ENCODE data around the gene ORAI3.

The ORAI3 gene

DNA sequence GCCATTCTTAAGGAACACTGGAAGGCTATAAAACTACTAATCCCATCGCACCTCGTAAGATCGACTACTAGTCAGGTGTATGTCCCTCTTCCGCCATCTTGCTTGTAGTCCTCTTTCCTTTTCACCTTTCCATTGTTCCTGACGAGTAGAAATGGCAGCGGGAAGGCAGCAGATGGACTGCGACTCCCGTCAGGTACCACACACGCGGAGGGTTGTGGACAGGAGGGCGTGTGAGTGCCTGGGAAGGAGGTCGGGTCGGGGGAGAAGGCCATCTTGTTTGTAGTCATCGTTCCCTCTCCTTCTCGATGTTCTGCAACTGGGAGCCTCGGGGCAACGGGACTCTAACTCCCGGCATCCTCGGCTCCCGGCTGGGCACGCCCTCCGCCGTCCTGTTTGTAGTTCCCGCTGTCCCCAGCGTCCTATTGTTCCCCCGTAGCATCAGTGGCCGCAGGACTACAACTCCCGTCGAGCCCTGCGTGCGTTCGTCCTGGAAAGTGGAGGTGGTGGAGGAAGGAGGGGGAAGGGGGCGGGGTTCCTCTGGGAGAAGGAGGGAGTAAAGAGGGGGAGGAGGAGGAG lies 25.8 kb upstream of the ORAI3 start:
- peak; percentile 99 for DNase-seq
- H3K9me3 ChIP-seq: no peaks in the 10 kb centered on the region
- peaks cover 3% of the 10 kb centered on the region; the same call in 1 of the 2 replicates for H3K4me1 ChIP-seq
- no peaks in the 10 kb centered on the region for H3K27me3 ChIP-seq
- no peaks in the 10 kb centered on the region for H3K36me3 ChIP-seq
- H3K4me3 ChIP-seq (ENCODE audit: low read depth, low read length): peak overlapping the region; percentile 99
- TF ChIP-seq, protein P1, sequence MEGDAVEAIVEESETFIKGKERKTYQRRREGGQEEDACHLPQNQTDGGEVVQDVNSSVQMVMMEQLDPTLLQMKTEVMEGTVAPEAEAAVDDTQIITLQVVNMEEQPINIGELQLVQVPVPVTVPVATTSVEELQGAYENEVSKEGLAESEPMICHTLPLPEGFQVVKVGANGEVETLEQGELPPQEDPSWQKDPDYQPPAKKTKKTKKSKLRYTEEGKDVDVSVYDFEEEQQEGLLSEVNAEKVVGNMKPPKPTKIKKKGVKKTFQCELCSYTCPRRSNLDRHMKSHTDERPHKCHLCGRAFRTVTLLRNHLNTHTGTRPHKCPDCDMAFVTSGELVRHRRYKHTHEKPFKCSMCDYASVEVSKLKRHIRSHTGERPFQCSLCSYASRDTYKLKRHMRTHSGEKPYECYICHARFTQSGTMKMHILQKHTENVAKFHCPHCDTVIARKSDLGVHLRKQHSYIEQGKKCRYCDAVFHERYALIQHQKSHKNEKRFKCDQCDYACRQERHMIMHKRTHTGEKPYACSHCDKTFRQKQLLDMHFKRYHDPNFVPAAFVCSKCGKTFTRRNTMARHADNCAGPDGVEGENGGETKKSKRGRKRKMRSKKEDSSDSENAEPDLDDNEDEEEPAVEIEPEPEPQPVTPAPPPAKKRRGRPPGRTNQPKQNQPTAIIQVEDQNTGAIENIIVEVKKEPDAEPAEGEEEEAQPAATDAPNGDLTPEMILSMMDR (IDR thresholded peaks at IDR 0.05; ENCODE audit: low read depth, low read length): no peak

- no peaks in the 10 kb centered on the region for H3K9me3 ChIP-seq
- H3K4me1 ChIP-seq: peaks cover 3% of the 10 kb centered on the region; the same call in 1 of the 2 replicates
Observed at GRCh38 chr16:30923554-30924075, 25.3 kb upstream of the ORAI3 start, which contains the start of gene FBXL19. Gene FBXL19 (plus strand): TSS chr16:30923572. CDS start chr16:30925755, 2,183 bp downstream.

GRCh38 chr16:30924076-30924912 lies 24.6 kb upstream of the ORAI3 start:
- H3K27me3 ChIP-seq: no peaks in the 10 kb centered on the region
- TF ChIP-seq, protein P1 (IDR thresholded peaks at IDR 0.05; ENCODE audit: low read depth, low read length): no peak
- 0 out of 2 replicates have a peak, but pooled peaks cover 3% of the 10 kb centered on the region for H3K36me3 ChIP-seq
- peak overlapping the region; percentile 99 for H3K4me3 ChIP-seq (ENCODE audit: low read depth, low read length)
- no peaks in the 10 kb centered on the region for H3K9me3 ChIP-seq
- DNase-seq: no peak
- peaks cover 3% of the 10 kb centered on the region; the same call in 1 of the 2 replicates for H3K4me1 ChIP-seq

More at GRCh38 chr16:30923554-30924075, 25.3 kb upstream of the ORAI3 start, which contains the start of gene FBXL19:
- peak; percentile 53 for DNase-seq
- TF ChIP-seq, protein P1 (IDR thresholded peaks at IDR 0.05; ENCODE audit: low read depth, low read length): no peak
- H3K36me3 ChIP-seq: no peaks in the 10 kb centered on the region
- H3K4me3 ChIP-seq (ENCODE audit: low read depth, low read length): peak within 1 kb of the TSS; percentile 99
- no peaks in the 10 kb centered on the region for H3K27me3 ChIP-seq

DNA sequence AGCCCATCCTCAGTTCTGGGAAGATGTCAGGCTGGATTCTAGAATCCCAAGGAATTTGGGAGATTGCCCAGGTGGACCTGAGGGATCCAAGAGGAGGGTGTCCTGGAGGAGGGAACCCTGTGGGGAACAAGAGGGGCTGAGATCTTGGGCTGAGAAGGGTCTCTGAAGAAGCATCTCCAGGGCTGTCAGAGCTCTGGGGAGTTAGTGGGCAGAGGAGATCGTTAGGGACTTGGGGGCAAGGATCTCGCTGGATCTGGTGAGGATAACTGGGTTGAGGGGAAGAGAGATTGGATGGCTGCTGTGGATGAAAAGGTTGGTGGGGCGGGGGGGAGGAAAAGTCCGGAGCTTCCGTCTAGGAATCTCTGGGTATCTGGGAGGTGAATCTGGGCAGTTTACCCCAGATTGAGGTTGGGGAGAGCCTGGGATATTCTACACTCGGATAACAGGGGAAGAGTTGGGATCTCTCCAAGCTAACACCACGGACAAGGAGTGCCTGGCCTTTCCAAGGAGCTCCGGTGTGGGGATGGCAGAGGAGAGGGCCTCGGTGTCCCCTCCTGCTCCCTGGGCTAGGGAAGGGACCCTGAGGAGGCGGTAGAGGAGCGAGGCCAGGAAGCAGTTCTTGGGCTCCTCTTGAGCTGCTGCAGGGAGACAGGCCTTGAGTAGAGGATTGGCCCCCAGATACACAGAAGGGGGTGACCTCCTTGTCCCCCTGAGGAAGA lies 23.8 kb upstream of the ORAI3 start:
- no peaks in the 10 kb centered on the region for H3K9me3 ChIP-seq
- DNase-seq: no peak
- H3K4me3 ChIP-seq (ENCODE audit: low read depth, low read length): peak overlapping the region; percentile 99
- TF ChIP-seq, protein P1 (IDR thresholded peaks at IDR 0.05; ENCODE audit: low read depth, low read length): no peak
- no peaks in the 10 kb centered on the region for H3K27me3 ChIP-seq
- peaks cover 3% of the 10 kb centered on the region; the same call in 1 of the 2 replicates for H3K4me1 ChIP-seq
- H3K36me3 ChIP-seq: peaks cover 3% of the 10 kb centered on the region; the same call in 1 of the 2 replicates

DNA sequence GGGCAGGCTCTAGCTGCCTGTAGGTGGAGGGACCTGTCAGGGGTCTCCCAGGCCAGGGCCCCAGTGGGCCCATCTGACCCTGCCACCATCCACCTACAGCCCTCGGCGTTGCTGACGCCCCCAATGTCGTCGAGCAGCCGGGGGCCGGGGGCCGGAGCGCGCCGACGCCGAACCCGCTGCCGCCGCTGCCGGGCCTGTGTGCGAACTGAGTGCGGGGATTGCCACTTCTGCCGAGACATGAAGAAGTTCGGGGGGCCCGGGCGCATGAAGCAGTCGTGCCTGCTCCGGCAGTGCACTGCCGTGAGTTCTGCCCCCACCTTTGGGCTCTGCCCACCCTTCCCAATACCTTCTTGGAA lies 23.3 kb upstream of the ORAI3 start:
- Histone ChIP-seq H3K36me3 (peaks cover 3% of the 10 kb centered on the region), H3K27me3 (no peaks in the 10 kb centered on the region), H3K4me3 (ENCODE audit: low read depth, low read length) (no peak overlapping the region), H3K9me3 (no peaks in the 10 kb centered on the region), H3K4me1 (peaks cover 3% of the 10 kb centered on the region; the same call in 1 of the 2 replicates)
- TF ChIP-seq, protein P1 (IDR thresholded peaks at IDR 0.05; ENCODE audit: low read depth, low read length): no peak
- no peak for DNase-seq

Measured in BE2C (cell line).